NCI-H2171 treated with DMSO at 0.1 percent for 48 hours (cell line): ENCODE measurements around the gene HDDC2.
"Not testable (repeated sequence)": the region's sequence is repeated elsewhere in the genome, so short reads cannot be mapped to it uniquely, and the experiment has no call there.

Experiments
- DNase-seq: peaks from one replicate; lab custom pipeline; 2025; lab: John Stamatoyannopoulos, UW

HDDC2 gene

DNA sequence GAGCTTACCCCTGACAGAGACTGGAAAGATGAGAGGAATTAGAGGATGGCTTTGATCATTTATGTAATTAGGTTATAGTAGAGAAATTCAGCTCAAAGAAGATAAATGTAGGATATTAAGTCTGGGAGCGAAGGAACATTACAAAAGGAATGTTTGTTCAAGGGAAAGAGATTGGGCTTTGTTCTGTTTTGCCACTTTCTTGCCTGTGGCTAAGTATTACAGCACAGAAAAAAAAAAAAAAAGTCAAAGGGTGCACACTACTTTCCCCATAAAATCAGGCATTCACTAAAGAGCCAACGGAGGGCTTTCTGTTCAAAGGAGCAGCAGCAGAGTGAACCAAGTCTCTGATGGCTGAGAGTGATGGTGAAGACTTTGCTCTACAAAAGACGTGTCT lies 5.0 kb upstream of the HDDC2 start:
- no peak for DNase-seq

DNA sequence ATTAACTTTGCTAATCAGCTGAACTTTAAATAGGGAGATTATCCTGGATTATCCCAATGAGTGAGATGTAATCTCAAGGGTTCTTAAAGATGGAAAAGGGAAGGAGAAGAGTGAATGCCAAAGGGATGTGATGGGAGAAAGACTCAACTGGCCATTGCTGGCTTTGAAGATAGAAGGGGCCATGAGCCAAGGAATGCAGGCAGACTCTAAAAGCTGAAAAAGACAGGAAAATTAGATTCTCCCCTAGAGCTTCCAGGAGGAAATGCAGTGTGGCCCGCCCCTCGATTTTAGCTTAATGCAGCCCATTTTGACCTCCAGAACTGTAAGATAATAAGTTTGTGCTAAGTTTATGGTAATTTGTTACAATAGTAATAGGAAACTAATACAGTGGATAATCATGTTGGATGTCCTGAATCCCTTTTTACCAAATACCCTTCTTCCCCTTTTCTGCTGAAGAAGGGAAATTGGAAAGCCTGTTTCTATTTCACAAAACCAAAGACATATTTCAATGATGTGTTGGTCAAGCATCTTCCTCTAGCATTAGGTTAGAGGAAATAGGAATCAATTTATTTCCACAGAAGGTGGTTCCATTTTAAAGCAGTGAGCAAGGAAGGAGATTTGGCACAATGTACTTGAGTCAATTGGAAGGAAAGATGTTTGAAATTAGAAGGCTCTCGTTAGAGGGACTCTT lies 3.3 kb upstream of the HDDC2 start:
- no peak for DNase-seq

DNA sequence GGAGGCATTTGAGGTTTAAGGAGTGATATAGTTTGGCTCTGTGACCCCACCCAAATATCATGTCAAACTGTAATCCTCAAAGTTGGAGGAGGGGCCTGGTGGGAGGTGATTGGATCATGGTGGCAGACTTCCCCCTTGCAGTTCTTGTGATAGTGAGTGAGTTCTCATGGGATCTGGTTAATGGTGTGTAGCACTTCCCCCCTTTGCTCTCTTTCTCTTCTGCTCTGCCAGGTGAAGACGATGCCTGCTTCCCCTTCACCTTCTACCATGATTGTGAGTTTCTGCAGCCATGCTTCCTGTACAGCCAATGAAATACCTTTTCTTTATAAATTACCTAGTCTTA lies 1.7 kb upstream of the HDDC2 start:
- no peak for DNase-seq

DNA sequence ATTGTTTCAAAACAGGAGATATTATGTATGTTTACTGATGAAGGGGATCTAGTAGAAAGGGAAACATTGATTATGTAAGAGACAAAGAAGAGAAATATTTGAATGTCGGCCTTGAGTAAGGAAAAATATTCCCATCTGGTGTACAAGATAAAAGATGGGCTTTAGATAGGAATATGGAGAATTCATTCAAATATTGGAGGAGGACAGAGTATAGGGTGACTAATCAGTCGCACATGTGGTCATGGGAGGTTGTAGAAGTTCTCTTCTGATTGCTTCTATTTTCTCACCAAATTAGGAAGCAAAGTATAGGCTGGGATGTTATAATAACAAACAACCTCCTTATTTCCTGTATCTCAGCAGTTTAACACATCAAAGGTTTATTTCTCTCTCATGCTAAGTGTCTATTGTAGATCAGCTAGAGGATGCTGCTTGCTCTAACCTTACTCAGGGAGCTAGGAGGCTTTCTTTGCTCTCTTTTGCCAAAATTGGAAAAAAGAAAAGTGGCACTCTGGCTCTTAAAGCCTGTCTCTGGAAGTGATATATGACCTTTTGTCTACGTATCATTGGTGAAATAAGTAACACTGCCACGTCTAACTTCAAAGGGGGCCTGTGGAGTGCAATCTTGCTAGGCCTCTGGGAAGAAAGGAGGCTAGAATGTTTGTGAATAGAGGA lies 1.2 kb upstream of the HDDC2 start:
- DNase-seq, result no peak

DNA sequence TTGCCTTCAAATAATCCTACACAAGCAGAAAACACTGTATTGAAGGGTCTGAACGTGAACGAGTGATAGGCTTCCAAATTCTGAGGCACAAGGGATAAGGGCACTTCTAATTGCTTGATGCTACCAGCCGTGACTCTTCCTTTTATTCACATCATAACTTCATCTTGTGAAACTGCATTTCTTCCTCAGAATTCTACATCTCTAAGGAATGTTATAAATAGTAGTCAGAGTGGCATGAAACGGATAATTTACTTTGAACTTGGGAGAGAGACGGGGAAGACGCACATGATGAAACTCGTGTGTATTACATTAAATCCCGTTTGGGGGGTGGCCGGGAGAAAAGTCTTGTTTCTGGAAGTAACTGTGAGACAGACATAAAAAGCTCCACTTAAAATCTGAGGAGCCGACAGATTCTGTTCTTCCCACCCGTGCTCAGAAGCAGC lies 754 bp downstream of the HDDC2 start:
- no peak for DNase-seq

DNA sequence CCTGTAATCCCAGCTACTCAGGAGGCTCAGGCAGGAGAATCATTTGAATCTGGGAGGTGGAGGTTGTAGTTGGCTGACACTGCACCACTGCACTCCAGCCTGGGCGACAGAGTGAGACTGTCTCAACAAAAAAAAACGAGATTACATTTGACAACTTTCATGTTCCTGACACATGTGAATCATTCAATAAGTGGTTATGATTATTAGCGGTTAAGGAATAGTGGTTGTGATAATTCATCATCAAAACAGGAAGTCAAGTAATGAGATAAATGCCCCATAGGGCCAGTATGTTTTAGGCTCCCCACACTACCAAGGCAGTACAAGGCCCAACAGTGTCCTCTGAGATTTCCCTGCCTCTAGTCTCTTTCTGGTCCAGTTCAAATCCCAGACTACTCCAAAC lies 2.5 kb downstream of the HDDC2 start:
- no peak for DNase-seq

DNA sequence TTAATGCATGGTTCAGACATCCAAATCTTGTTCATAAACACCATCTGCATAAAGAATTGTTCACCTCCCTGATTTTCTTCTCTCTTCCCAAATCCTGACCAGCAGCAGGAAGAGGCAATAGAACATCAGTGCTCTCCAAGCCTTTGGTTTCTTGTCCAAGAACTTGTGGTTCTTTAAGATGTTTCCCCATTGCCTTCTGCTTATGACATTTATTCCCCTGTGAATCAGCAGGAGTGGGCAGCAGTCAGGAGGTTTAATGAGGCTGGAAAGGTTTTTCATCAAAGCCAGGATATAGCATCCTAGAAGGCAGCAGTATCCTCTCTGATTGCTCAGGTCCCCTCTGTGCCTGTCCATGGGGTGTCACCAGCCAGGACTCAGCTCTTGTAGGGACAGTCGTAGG lies 5.3 kb downstream of the HDDC2 start:
- no peak for DNase-seq

DNA sequence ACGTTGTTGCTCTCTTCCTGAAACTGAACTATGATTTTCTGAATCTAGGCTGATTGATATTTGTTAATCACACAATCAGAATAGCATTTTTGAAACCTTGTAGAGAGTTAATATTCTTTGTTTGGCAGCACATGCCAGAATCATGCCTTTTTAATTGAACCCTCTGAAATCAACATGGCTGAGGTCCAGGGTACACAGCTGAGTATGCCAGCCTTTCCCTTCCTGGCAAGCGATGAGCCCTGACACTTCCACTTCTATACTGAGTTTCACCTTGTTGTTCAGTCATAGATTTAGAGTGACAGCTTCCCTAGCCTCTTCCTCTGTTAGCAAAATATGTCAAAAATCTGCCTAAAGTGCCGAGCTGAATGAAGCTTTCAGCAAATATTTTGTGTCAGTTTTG lies 6.8 kb downstream of the HDDC2 start:
- DNase-seq, result no peak

DNA sequence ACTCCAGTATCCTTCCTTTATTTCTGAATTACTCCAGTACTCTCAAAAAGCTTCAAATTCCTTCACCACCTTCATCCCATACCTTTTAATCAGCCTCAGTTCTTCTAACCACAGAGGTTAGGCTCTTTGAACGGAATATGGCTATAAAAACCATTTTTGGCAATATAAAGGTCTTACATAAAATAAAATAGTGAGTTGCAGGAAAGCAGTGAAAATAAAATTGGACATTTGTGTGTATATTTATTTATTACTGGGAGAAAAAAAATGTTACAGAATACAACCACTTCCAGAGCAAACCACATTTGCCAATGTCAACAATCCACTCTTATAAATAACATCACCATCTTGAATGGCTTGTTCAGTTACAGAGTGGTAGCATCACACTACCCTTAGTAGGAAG lies 7.7 kb downstream of the HDDC2 start:
- DNase-seq, result no peak

DNA sequence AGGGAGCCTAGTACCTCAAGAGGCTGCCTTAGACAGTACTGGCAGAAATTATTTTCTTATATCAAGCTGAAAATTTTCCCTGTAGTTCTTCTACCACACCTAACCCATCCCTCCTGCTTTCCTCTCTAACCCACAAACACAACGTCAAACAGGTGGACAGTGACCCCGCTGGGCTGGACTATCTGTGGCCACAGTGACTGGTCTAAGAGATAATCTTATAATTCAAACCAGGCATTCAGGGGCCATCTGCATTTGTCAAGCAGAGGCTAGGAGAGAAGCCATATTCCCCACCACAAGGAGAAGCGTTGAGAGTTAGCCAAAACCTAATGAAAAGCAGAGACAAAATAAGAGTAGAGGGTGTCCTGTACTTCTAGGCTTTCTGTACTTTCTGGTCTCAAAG lies 8.2 kb downstream of the HDDC2 start:
- no peak for DNase-seq

DNA sequence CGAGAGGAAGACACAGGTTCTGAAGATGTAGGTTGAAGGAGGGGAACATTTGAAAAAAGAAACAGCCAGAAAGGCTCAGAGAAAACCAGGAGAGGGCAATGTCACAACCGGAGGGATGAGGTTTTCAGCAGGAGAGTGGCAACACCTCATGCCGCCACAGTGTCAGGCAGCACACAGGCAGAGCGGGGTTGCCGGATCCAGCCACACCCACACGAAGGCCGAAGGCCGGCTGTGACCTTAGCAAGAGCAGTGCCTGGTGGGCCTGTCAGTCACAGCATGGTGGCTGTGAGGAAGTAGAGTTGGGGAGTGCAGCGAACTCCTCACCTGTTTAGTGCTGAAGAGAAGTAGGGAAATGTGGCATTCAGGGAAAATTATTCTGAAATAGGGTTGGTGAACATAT lies 14.0 kb downstream of the HDDC2 start:
- DNase-seq, result no peak

DNA sequence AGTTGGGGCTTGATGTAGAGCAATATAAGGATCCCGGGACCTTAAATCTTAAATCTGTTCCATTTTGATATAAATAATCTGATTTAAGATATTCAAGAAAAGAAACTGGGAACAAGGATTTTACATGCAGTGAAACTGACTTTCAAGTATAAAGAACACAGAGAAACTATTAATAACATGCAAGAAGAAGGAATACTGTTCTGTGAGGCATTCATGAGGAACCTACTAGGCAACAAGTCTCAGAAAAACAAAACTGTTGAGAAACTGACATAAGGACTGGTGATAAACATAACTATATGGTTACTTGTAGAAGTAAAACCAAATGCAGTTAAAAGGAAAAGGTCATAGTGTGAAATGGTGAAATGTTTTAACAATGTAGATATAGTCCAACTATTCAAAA lies 15.8 kb downstream of the HDDC2 start:
- no peak for DNase-seq

DNA sequence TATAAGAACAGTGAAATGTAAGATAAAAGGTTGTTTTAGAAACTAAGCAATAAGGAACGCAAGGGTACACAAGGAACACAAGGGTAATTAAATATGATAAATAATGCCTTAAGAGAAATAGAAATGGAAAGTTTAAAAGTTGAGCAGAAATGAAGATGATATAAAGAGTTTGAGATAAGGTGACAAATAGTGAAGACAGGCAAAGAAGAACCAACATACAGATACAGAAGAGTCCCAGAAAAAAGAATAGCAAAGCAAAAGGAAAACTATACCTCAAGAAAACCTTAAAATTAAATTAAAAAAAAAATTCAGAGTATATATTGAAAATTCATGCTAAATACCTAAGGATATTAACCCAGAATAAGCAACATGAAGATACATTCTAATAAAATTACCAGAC lies 16.4 kb downstream of the HDDC2 start:
- no peak for DNase-seq

DNA sequence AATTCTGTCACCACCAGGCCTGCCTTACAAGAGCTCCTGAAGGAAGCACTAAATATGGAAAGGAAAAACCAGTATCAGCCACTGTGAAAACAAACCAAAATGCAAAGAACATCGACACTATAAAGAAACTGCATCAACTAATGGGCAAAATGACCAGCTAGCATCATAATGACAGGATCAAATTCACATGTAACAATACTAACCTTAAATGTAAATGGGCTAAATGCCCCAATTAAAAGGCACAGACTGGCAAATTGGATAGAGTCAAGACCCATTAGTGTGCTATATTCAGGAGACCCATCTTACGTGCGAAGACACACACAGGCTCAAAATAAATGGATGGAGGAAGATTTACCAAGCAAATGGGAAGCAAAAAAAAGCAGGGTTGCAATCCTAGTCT lies 19.3 kb downstream of the HDDC2 start:
- not testable (repeated sequence) for DNase-seq

DNA sequence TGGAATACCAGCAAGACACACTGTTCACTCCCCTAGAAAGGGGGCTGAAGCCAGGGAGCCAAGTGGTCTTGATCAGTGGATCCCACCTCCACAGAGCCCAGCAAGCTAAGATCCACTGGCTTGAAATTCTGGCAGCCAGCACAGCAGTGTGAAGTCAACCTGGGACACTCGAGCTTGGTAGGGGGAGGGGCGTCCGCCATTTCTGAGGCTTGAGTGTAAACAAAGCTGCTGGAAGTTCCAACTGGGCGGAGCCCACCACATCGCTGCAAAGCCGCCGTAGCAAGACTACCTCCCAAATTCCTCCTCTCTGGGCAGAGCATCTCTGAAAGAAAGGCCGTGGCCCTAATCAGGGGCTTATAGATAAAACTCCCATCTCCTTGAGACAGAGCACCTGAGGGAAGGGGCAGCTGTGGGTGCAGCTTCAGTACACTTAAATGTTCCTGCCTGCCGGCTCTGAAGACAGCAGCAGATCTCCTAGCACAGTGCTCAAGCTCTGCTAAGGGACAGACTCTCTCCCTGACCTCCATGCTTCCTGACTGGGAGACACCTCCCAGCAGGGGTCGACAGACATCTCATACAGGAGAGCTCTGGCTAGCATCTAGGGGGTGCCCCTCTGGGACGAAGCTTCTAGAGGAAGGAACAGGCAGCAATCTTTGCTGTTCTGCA lies 21.3 kb downstream of the HDDC2 start:
- DNase-seq, result not testable (repeated sequence)

DNA sequence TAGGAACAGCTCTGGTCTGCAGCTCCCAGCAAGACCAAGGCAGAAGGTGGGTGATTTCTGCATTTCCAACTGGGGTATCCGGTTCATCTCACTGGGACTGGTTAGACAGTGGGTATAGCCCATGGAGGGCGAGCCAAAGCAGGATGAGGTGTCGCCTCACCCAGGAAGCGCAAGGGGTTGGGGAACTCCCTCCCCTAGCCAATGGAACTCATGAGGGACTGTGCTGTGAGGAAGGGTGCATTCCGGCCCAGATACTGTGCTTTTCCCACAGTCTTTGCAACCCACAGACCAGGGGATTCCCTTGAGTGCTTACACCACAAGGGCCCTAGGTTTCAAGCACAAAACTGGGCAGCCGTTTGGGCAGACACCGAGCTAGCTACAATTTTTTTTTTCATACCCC lies 21.8 kb downstream of the HDDC2 start:
- DNase-seq, result no peak

DNA sequence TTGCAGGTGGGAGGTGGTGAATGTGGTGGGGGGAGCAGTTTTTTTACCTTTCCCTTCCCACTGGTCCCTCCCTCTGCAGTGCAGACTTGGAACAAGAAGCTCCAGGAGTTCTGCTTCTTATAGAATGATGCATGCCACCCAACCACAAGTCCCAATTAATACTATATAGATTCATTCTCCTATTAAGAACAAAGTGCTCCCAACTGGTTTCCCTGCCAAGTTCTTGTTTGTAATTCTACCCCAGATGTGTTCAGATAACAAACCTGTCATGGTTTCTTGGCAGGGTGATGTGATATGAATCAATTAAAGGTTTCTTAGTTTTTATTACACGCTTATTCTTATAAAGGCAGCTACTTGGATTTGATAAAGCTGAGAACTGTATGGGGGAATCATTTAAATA lies 23.9 kb downstream of the HDDC2 start:
- DNase-seq, result peak; percentile 68

DNA sequence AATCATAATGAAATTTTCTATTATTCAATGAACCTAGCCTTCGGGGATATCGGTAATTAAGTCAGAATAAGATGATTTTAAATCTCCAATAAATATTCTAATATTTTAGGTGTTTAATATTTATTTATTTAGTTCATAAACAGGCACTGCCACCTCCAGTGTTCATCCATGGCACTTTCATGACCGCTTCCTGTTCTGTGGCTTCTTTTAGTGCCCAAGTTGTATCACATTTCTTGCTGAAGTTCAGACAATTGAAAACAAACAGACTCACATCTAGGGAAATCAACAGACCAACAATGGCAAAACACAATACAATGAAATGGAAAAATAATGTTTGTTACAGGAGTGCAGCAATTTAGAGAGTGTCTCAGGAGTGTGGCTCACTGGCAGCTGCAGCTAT lies 26.0 kb downstream of the HDDC2 start:
- no peak for DNase-seq

DNA sequence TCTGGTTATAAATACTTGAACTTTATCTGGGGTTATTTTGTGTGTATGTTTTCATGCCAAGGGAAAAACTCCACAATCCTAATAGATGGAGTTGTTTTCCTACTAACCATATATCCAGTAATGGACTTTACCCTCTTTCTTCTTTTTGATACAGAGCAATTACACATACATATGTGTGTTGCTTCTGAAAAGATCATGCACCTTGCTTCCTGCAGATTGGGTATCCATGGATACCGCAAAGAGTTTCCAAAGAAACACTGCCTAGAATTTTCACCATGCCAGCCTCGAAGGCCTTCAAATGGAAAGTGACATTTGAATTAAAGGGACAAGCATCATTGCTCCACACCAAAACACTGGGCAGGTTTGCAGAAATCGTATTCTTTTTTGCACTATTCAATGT lies 26.8 kb downstream of the HDDC2 start:
- DNase-seq, result no peak

DNA sequence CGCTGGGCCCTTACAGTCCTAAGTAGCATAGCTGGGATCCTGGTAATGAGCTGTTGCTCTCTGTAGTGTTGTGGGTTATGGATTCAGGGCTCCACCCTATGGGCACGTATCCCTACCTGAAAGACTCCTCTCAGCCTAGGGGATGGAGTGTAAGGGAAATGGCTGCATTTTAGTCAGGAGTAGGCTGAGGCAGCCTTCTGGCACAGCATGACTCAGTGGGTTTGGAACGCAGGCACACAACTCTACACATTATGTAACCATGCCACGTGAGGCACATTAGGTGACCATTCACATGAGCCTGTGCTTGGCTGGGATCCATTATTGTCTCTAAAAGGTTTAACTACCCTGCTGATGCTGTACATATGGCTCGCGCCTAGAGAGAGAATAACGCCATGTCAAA lies 27.8 kb downstream of the HDDC2 start:
- peak; percentile 85 for DNase-seq

DNA sequence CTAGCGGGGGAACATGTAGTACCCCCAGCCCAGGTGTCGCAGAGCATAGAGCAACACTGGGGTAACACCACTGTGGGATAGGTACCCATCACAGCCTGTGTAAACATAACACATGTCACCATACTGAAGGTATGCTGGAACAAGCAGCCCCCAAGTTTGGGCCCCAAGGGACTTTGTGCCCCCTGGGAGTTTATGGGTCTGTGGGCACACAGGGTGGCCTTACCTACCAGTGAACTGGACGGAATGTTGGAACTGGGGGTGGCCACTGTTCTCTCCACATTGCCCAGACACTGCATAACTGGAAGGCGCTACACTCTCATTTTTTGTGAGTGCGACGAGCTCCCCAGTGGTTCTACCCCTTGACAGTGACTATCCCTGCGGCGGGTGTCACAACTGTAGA lies 28.5 kb downstream of the HDDC2 start:
- no peak for DNase-seq

DNA sequence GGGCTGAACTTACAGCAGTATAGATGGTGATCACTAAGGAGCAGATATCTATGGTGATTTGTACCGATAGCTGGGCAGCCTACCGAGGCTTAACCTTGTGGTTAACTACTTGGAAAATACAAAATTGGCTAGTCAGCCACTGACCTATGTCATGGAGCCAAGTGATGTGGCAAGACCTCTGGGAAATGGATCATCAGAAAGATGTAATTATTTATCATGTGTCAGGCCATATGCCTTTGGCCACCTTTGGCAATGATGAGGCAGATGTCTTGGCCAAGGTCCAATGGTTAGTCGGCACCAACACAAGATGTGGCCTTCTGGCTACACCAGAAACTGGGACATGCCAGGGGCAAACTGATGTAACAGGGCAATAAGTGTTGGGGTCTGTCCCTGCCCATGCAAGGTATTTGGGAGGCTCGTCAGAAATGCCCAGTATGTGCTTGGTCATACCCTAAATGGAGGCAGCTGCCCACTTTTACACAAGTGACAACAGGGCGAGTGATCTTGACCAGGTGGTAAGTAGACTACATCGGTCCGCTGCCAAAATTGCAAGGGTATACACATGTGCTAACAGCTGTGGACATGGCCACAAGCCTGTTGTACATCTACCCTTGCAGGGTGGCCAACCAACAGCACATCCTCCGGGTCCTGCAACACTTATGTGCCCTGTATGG lies 30.1 kb downstream of the HDDC2 start:
- no peak for DNase-seq

DNA sequence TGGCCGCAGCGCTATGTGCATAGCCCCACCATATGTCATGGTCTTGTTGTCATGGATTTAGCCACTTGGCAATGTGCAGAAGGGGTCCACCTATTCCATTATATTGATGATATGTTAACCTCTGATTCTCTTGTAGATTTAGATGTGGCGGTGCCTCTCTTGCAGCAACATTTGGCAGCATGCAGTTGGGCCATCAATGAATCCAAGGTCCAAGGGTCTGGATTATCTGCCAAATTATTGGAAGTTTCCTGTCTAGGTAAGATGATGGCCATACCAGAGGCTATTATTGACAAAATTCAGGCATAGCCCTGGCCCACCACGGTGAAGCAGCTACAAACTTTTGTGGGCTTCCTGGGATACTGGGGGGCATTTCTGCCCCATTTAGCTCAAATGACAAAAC lies 31.4 kb downstream of the HDDC2 start:
- no peak for DNase-seq
